Stimulated activated CD8-positive, alpha-beta memory T cell treated with anti-CD3 and anti-CD28 coated beads, Interleukin-15, amount 100 ng/mL, for 24 hours (primary cell): Measurements from ENCODE around the gene RAD9A.

ENCODE experiments used
- DNase-seq: peaks from one replicate; pipeline ENCODE4 v3.0.0-alpha.2; 2020; ENCODE audit warnings: low read depth

The RAD9A gene

GRCh38 chr11:67428052-67429001 lies 36.5 kb downstream of the RAD9A start, which contains the start of gene RPS6KB2:
Gene RPS6KB2, plus strand, starts transcription at chr11:67428494. Its CDS starts 52 bp downstream, at chr11:67428546.
- peak; percentile 98 for DNase-seq

GRCh38 chr11:67429038-67429668 lies 37.4 kb downstream of the RAD9A start:
- no peak for DNase-seq

GRCh38 chr11:67429722-67430121 lies 37.9 kb downstream of the RAD9A start:
- DNase-seq: no peak

- no peak for DNase-seq
Measured at GRCh38 chr11:67431346-67432249, 39.8 kb downstream of the RAD9A start.

DNA sequence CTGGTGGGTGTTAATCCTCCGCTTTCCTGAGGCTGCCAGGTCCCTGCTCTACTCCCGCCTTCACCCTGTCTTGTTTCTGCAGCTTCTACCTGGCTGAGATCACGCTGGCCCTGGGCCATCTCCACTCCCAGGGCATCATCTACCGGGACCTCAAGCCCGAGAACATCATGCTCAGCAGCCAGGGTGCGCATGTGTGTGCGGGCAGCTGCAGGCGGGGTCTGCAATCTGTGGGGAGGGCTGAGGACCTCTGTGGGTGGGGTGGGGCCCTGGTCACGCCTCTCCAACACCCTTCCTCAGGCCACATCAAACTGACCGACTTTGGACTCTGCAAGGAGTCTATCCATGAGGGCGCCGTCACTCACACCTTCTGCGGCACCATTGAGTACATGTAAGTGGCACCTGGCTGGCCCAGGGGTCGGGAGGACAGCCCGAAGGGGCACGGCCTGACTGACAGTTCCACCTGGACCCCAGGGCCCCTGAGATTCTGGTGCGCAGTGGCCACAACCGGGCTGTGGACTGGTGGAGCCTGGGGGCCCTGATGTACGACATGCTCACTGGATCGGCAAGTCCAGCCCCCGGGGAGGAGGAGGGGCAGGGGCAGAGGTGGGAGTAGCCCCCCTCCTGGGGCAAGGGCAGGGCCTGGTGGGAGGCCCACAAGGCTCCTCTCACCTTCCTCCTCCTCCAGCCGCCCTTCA lies 41.0 kb downstream of the RAD9A start:
- DNase-seq: no peak

- no peak for DNase-seq
Measured at GRCh38 chr11:67433536-67434394, 42.0 kb downstream of the RAD9A start.

DNA sequence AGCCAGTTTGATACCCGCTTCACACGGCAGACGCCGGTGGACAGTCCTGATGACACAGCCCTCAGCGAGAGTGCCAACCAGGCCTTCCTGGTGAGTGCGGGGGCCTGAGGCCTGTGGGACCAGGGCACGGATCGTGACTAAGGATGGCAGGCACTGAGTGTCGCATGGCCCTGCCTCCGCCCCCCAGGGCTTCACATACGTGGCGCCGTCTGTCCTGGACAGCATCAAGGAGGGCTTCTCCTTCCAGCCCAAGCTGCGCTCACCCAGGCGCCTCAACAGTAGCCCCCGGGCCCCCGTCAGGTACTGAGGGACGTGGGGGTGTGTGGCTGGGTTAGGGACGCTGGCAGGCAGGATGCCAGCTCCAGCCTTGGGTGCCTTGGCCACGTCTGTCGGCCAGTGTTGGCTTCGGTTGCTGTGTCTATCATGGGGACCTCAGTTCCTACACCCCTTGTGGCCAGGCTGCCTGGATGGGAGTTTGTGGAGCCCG lies 42.7 kb downstream of the RAD9A start:
- DNase-seq: no peak

DNA sequence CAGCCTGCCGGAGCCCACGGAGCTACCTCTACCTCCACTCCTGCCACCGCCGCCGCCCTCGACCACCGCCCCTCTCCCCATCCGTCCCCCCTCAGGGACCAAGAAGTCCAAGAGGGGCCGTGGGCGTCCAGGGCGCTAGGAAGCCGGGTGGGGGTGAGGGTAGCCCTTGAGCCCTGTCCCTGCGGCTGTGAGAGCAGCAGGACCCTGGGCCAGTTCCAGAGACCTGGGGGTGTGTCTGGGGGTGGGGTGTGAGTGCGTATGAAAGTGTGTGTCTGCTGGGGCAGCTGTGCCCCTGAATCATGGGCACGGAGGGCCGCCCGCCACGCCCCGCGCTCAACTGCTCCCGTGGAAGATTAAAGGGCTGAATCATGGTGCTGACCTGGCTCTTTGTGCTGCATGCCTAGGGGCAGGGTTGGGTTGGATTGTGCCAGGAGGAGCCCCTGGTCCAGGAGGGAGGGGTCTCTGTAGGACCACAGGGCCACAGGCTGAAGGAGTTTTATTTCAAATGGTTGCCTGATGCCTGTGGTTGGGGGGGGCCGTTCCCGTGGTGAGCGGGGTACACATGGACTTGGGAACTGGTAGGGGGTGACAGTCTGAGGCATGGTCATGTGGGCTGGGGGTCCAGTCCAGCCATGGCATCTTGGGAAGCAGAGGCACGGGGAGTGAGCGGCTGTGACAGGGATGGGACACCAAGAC lies 43.4 kb downstream of the RAD9A start:
- no peak for DNase-seq

DNA sequence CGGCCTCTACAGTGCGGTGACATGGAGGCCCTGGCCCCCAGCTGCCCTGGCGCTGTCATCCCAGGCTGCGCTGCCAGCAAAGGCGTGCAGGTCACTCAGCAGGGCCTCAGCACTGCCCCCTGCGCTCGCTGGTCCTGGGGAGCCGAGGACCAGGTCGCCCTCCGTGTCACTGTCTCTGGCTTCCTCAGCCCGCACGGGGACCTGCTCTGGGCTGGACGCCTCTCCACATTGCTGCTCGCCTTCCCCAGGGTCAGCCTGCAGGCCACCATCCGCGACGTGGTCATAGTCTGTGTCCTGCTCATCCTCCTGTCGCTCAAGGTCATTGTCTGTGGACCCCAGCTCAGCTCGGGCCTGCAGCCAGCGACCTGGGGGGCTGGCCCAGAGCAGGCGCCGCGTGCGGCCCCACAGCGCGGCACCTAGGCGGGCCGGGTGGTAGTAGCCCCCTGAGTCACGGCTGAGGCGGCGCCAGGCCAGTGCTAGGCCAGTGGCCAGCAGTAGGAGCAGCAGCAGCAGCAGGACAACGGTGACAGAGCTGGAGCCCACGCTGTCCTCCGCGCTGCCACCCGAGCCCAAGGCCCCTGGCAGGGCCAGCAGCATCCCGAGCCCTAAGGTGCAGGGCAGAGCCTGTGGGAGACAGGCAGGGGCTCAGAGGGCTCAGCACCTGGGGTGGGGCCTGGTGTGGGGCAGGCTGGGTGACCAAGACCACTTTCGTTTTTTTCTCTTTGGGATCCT lies 44.1 kb downstream of the RAD9A start:
- no peak for DNase-seq

DNA sequence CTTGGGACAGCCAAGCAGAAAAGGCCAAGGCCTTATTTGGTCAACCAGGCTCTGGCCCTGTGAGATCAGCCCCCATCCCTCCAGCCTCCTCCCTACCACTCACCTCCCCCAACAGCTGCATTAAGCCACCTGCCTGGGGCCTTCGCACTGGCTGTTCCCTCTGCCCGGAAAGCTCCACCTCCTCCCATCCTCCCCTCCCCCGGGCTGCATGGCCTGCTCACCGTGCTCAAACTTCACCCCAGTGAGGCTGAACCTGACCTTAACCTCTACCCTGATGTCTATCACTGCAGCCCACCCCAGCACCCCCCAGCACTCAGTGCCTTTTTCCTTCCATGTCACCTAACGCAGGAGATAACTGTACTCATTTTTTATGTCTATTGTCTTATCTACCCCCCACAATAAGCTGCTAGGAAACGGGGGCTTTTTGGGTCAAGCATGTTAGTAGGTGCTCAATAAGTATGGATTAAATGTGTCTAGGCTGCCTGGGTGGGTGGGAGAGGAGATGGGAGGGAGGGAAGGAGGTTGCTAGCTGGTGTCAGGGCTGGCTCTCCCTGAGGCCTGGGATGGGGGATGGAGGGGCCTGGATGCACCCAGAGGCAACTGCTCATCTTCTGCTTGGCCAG lies 44.8 kb downstream of the RAD9A start:
- DNase-seq: no peak

- DNase-seq: no peak
Measured at GRCh38 chr11:67437082-67437808, 45.5 kb downstream of the RAD9A start, which contains the start of gene PTPRCAP. Gene PTPRCAP, minus strand, starts transcription at chr11:67437682. Its CDS starts 63 bp downstream, at chr11:67437619.

GRCh38 chr11:67437809-67438157 lies 46.0 kb downstream of the RAD9A start:
- no peak for DNase-seq

DNA sequence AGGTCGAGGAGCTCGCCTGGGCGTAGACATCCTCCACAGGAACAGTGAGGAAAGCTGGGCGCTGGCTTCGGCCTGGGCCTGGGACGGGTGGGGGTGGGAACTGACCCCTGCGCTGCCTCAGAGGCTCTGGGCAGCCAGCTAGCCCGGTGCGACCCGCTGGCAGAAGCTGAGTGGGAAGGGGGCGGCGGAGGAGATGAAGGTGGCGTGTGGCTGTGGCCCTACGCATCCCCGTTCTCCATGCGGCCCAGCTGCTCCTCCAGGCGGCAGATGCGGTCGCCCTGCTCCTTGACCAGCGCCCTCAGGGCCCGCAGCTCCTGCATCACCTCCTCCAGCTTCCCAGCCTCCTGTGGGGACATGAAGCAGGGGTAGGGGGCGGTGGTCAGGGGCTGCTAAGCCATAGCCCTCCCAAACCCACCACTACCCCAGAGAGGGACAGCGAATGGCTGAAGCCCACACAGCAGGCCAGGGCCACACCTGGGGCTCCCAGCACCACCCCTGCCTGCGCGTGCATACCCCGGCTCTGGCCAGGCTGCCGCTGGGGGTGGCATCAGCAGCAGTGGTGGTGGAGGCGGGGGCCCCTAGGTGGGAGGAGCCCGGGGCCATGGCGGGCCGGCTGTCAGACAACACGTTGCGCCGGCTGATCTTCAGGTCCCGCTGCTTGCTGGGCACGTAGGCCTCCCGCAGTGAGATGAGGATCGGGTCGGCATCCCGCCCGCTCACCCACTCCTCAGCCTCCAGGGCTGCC lies 46.5 kb downstream of the RAD9A start:
- no peak for DNase-seq

DNA sequence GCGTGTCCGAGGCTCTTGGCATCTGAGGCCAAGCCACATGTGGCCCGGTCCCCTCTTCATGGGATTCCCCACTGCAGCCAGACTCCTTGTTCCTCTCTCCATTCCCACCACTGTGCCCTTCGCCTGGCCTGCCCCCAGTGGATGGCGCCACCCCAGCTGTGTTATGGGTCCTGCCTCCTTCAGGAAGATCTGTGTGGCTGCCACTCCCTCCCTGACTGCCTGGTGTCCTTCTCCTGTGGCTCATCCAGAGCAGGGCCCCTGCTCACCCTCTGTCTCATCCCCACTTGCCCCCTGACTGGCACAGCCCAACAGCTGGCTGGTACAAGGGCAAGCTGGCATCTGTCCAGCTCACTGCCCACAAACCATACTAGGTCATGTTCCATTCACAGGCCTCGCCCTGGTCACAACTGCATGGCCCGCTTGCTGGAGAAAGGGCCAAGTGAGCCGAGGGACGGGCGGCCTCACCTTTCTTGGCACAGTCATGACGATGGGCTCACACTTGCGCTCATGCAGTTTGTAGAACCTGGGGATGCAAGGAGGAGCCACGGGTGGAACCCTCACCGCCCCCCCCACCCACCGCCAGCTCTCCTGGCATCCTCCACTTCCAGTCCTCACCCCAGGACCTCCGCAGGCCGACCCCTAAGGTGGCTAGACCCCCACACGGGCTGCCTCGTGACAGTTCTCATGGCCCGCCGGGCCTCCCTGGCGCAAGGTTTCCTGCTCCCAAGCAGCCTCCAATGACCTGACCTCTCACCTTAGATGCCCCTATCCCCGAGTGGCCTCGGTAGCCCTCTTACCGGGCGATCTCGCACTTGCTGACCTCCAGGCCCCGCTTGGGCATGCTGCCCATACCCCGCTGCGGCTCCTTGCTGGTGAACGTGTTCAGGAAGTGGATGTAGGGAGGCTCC lies 47.8 kb downstream of the RAD9A start:
- DNase-seq: no peak

DNA sequence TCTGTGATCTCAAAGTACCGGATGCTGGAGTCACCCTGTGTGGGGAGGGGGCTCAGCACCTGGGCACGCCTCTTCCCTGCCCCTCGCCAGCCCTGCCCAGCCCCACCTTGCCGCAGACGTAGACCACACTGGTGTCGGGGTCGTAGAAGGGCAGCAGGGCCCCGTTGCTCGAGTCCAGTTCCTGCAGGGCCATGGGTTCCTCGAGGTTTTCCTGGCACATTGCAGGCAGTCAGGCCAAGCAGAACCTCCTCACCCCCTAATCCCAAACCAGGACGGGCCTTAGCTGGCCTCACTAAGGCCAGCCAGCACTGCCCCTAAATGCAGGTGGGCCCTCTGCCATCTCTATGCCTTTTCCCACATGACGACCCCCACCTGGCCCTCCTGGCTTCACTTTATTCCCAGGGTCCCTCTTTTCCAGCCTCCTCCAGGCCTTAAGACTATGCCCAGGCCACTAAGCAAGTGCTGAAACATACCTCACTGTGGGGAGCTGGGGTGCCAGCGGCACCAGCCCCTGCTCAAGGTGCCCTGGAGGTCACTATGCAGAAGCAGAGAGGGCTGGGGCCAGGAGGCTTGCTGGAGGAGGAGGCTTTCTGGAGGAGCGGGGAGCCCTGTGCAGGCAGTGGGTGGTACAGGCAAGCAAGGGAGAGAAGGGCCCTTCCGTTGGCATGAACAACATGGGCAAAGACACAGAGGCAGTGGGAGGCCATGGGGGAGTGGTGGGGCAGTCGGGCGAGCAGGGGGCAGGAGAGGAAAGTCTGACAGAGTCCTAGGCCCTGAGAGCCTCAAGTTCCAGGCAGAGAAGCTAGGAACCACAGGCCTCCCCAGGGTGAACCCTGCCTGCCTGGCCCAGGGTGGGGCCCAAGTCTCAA lies 48.7 kb downstream of the RAD9A start:
- DNase-seq: no peak
